ENCODE data around the gene B3GNT8. TPM values are rescaled to one million over a fixed set of nuclear protein-coding genes. Genes with fewer than 3 reads are reported as not detected.
"Not testable (repeated sequence)": the region's sequence is repeated elsewhere in the genome, so short reads cannot be mapped to it uniquely, and the experiment has no call there.

B3GNT8 gene
- total RNA-seq, 2 donors from 2014 or later = 3.6 to 9.1 TPM

DNA sequence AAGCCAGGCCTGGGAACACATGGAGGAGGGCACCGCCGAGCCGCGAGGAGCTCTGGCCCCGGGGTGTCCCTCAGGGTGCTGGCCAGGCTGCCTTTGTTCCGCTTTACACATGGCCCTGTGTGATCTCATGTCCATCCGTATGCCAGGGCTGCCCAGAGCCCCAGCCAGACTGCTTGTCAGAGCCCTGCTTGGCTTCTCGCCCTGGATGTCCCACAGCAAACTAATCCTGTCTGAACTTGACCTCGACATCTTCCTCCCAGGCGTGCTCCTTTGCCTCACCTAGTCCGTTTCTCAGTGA lies 15.3 kb downstream of the B3GNT8 start:
- intact Hi-C loops (cut with DNase I) = no loop called here
- ATAC-seq (peak; percentile 13), DNase-seq (peak in 2 of 4 donors; percentile 39 to 55)
- Histone ChIP-seq H3K4me1 (peaks cover 37% of the 10 kb centered on the region), H3K36me3 (replicated peaks in 1 of 2; ENCODE audit: insufficient read depth in 1 of 2, low read depth in 2 of 2) (peaks cover 4 to 7% of the 10 kb centered on the region in 2 donors), H3K4me3 (no peak overlapping the region), H3K27me3 (no peaks in the 10 kb centered on the region), H3K9me3 (no peaks in the 10 kb centered on the region), H3K27ac (peak overlapping the region in 3 of 4 donors; percentile 18 to 85 (median 48))
- 60 to 78% methylated on average over 4 to 11 of the region's 11 CpGs for WGBS, 2 donors
- TF ChIP-seq, protein P1, sequence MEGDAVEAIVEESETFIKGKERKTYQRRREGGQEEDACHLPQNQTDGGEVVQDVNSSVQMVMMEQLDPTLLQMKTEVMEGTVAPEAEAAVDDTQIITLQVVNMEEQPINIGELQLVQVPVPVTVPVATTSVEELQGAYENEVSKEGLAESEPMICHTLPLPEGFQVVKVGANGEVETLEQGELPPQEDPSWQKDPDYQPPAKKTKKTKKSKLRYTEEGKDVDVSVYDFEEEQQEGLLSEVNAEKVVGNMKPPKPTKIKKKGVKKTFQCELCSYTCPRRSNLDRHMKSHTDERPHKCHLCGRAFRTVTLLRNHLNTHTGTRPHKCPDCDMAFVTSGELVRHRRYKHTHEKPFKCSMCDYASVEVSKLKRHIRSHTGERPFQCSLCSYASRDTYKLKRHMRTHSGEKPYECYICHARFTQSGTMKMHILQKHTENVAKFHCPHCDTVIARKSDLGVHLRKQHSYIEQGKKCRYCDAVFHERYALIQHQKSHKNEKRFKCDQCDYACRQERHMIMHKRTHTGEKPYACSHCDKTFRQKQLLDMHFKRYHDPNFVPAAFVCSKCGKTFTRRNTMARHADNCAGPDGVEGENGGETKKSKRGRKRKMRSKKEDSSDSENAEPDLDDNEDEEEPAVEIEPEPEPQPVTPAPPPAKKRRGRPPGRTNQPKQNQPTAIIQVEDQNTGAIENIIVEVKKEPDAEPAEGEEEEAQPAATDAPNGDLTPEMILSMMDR (IDR thresholded peaks at IDR 0.05) = no peak
- no peak for TF ChIP-seq POLR2A (IDR thresholded peaks at IDR 0.05)

DNA sequence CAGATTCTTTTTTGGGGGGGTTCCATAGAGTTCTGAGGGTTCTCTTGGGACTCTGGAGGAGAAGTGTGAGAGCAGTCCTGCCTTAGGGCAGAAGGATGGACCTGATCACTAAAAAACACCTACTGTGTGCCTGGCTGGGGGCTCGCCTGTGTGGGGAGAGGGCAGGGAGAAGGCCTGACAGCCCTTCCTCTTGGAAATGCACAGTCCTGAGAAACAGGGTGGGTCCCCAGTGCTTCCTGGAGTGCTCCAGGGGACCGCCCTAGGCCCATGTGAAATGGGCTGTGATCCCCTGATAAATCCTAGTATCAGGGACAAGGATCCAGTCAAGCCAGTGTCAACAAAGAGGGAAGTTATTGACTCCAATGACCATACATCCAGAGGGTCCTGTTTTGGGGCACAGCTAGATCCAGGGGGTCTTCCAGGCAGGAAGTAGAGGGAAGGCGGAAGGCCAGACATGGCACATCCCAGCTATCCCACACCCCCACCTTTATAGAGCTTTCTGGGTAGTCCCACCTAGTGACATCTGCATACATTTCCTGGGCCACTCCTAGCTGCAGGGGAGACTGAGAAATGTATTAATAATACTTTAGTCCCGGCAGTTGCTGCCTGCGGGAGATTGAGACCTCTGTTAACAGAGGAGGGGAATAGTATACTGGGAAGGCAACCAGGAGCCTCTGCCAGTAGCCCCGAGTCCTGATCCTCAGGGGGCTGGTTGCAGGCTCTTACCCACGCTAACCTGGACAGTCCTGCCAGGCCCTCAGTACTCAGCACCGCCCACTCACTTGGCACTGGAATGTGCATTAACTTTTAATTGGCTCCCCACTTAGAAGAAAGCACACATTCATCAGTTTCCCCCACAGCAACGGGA lies 15.8 kb downstream of the B3GNT8 start:
- TF ChIP-seq POLR2A (IDR thresholded peaks at IDR 0.05) = no peak
- WGBS, 2 donors = 63 to 80% methylated on average over 3 to 9 of the region's 9 CpGs
- H3K27ac ChIP-seq = peak overlapping the region in 3 of 4 donors; percentile 18 to 85 (median 48)
- no peak for DNase-seq
- H3K9me3 ChIP-seq = no peaks in the 10 kb centered on the region
- H3K4me1 ChIP-seq = peaks cover 37% of the 10 kb centered on the region
- ATAC-seq = no peak
- H3K4me3 ChIP-seq = no peak overlapping the region
- no peaks in the 10 kb centered on the region for H3K27me3 ChIP-seq
- peaks cover 4 to 6% of the 10 kb centered on the region in 2 donors for H3K36me3 ChIP-seq (replicated peaks in 1 of 2; ENCODE audit: insufficient read depth in 1 of 2, low read depth in 2 of 2)
- intact Hi-C loops (cut with DNase I) = no loop called here

DNA sequence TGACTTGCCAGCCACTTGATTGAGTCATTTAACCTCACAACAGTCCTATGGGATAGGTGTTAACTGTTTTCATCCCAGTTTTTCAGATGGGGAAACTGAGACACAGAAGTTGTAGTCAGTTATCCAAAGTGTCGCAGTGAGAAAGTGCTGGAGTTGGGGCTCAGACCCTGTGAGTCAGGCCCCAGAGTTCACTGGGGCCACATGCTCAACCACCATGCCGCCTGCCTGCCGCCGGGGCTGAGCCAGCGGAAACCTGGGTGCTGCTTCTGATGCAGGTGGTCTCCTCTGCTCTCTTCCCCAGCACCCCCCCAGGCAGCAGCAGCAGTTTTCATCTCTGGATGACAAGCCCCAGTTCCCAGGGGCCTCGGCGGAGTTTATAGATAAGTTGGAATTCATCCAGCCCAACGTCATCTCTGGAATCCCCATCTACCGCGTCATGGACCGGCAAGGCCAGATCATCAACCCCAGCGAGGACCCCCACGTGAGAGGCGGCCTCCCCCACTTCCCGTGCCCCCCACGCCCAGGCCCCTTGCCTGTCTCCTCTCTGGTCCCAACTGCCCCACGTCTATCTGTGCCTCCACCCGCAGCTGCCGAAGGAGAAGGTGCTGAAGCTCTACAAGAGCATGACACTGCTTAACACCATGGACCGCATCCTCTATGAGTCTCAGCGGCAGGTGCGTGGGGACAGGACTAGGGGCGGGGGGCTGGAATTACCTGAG lies 16.7 kb downstream of the B3GNT8 start:
- peaks cover 2 to 4% of the 10 kb centered on the region in 2 donors for H3K36me3 ChIP-seq (replicated peaks in 1 of 2; ENCODE audit: insufficient read depth in 1 of 2, low read depth in 2 of 2)
- no peak for DNase-seq
- no peaks in the 10 kb centered on the region for H3K9me3 ChIP-seq

DNA sequence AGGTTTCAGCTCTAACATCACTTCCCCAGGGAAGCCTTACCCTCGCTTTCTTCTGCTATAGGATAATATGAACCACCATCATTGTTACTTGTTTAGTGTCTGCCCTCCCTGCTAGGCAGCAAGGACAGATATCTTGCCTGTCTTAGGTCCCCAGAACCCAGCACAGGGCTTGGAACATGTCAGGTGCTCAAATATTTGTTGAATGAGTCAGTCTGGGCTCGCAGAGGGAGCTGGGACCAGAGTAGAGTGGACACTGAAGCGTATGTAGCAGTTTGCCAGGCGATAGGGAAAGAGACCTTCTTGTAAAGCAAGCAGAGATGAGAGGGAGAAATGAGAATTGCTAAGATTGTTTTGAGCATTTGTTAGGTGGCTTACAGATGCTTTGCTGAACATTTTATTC lies 17.9 kb downstream of the B3GNT8 start:
- peak overlapping the region; percentile 68 to 85 (median 78) for H3K27ac ChIP-seq
- 14 to 15% methylated on average over 4 of the region's 4 CpGs for WGBS, 2 donors
- H3K4me1 ChIP-seq = peaks cover 47% of the 10 kb centered on the region
- peak; percentile 78 to 90 (median 88) for DNase-seq
- H3K4me3 ChIP-seq = no peak overlapping the region
- no peaks in the 10 kb centered on the region for H3K9me3 ChIP-seq
- intact Hi-C loops (cut with DNase I) = no loop called here
- peak in 2 of 3 donors; percentile 37 to 51 for TF ChIP-seq POLR2A (IDR thresholded peaks at IDR 0.05)
- TF ChIP-seq, protein P1 (IDR thresholded peaks at IDR 0.05) = no peak
- no peaks in the 10 kb centered on the region for H3K36me3 ChIP-seq (replicated peaks in 1 of 2; ENCODE audit: insufficient read depth in 1 of 2, low read depth in 2 of 2)
- no peaks in the 10 kb centered on the region for H3K27me3 ChIP-seq
- peak; percentile 97 for ATAC-seq

More for the DNA sequence above, 16.7 kb downstream of the B3GNT8 start:
- Histone ChIP-seq H3K27me3 (no peaks in the 10 kb centered on the region), H3K4me1 (peaks cover 42% of the 10 kb centered on the region), H3K27ac (peak overlapping the region; percentile 60 to 85 (median 78)), H3K4me3 (no peak overlapping the region)
- intact Hi-C loops (cut with DNase I) = no loop called here
- no peak for ATAC-seq
- 78 to 88% methylated on average over 12 to 22 of the region's 23 CpGs for WGBS, 2 donors
- TF ChIP-seq POLR2A (IDR thresholded peaks at IDR 0.05) = no peak
- TF ChIP-seq, protein P1 (IDR thresholded peaks at IDR 0.05) = no peak

DNA sequence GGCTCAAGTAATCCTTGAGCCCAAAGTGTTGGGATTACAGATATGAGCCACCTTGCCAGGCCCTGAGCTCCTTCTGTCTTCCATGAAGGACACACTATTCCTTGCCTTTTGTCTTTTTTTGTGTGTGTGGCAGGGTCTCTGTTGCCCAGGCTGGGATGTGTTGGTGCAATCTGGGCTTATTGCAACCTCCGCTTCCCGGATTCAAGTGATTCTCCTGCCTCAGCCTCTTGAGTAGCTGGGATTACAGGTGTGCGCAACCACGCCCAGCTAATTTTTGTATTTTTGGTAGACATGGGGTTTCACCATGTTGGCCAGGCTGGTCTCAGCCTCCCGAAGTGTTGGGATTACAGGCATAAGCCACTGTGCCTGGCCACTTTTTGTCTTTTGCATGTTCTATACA lies 18.3 kb downstream of the B3GNT8 start:
- H3K4me1 ChIP-seq = peaks cover 47% of the 10 kb centered on the region

More for the DNA sequence above, 18.3 kb downstream of the B3GNT8 start:
- peak overlapping the region; percentile 68 to 85 (median 78) for H3K27ac ChIP-seq
- H3K36me3 ChIP-seq (replicated peaks in 1 of 2; ENCODE audit: insufficient read depth in 1 of 2, low read depth in 2 of 2); ATAC-seq; intact Hi-C loops (cut with DNase I); H3K9me3 ChIP-seq; H3K4me3 ChIP-seq; DNase-seq; H3K27me3 ChIP-seq: not testable (repeated sequence)
- WGBS, 2 donors = 74 to 77% methylated on average over 5 of the region's 5 CpGs

Data from body of pancreas (tissue), 4 donors.